ENCODE measurements around the gene ADGRG6.

Gene ADGRG6

DNA sequence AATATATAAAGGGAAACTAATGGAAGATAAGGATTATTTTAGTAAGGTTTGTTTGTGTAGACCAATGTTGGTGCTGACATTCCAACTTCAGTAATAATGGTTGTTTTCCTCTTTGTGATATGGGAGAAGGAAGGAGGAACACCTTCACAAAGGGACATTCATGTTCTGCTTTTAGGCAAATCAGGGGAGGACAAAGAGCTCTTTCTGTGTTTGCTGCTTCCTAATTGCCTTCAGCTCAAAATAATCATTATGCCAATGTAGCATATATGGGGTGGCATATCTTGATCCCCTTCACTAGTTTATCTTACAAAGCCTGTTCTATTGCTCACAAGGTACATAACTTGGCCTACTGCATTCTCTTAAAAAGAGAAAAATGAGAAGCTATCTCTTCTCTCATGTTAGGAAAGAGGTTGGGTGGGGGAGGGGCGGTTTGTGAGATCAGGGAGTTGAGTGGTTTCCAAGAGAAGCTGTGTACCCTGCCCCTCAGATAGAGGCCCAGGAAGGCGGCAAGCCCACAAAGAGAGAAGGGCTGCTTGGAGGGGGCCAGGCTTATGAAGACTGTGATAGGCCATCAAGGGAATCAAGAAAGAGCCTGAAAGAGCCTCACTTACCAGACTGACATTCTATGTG lies 4.7 kb upstream of the ADGRG6 start:
- no peak overlapping the region for H3K4me3 ChIP-seq (replicated peaks; ENCODE audit: low read depth, low read length)
- TF ChIP-seq, protein P1, sequence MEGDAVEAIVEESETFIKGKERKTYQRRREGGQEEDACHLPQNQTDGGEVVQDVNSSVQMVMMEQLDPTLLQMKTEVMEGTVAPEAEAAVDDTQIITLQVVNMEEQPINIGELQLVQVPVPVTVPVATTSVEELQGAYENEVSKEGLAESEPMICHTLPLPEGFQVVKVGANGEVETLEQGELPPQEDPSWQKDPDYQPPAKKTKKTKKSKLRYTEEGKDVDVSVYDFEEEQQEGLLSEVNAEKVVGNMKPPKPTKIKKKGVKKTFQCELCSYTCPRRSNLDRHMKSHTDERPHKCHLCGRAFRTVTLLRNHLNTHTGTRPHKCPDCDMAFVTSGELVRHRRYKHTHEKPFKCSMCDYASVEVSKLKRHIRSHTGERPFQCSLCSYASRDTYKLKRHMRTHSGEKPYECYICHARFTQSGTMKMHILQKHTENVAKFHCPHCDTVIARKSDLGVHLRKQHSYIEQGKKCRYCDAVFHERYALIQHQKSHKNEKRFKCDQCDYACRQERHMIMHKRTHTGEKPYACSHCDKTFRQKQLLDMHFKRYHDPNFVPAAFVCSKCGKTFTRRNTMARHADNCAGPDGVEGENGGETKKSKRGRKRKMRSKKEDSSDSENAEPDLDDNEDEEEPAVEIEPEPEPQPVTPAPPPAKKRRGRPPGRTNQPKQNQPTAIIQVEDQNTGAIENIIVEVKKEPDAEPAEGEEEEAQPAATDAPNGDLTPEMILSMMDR (IDR thresholded peaks at IDR 0.05; ENCODE audit: low read length, missing control alignments), result no peak
- DNase-seq (ENCODE audit: low read depth), result no peak

DNA sequence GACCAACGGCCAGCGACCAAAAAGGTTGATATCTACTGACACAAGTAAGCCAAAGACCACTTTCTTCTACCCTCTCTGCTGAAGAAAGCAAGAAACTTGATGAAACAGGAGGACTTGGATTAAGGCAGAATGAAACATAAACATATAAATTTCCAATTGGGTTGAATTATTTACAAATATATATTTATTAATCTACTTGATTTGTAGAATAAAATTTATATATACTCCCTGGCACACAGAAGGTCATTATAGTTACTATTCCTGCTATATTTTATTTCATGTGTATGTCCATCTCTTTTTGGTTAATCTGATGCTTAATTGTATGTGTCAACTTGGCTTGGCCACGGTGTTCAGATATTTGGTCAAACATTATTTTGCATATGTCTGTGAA lies 4.2 kb upstream of the ADGRG6 start:
- no peak for DNase-seq (ENCODE audit: low read depth)

DNA sequence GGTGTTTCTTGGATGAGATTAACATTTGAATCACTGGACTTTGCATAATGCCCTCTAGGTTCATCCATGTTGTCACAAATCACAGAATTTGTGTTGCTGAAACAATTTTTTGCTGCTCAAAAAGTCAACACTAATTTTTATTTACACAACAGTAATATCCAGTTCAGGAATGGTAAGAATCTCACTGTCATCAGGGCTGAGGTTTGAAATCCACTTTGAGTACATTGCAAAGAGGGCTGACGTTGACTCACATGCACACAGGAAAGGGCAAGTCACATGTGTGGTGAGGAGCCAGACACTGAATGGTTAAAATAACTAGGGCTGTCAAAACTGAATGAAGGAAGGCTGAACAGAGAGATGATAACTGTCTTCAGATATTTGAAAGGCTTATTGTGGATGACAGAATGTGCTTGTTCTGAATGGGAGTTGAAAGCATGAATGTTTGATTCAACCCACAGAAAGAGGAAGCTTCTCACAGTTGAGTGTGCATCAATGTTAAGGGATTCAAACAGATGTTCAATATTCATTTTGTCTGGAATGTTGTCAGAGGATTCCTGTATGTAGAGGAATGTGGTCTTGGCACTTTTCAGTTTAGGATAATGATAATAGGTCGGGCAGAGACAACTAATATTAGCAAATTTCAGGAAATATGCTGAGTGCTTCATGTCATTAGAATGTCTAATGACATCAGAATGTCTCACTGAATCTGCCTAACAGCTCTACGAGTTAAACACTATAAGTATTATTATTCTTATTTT lies 3.6 kb upstream of the ADGRG6 start:
- H3K4me3 ChIP-seq (replicated peaks; ENCODE audit: low read depth, low read length), result no peak overlapping the region
- DNase-seq (ENCODE audit: low read depth), result peak; percentile 85
- TF ChIP-seq, protein P1 (IDR thresholded peaks at IDR 0.05; ENCODE audit: low read length, missing control alignments), result no peak

More for the DNA sequence above, 4.2 kb upstream of the ADGRG6 start:
- no peak overlapping the region for H3K4me3 ChIP-seq (replicated peaks; ENCODE audit: low read depth, low read length)
- TF ChIP-seq, protein P1 (IDR thresholded peaks at IDR 0.05; ENCODE audit: low read length, missing control alignments), result no peak

DNA sequence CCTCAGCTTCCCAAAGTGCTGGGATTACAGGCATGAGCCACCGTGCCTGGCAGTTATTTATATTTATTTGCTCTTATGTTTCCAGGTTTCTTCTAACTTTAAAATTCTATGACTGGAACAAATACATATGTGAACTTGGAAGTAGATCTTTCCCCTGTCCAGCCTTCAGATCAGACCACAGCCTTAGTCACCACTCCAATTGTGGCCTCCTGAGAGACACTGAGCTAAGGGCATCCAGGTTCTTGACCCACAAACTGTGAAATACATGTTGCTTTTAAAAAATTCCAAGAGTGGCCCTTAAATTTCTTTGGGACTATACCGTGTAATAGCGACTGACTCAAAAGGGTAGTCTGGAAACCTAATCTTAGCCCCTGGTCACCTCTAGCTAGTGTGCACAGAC lies 1.5 kb upstream of the ADGRG6 start:
- H3K4me3 ChIP-seq (replicated peaks; ENCODE audit: low read depth, low read length), result no peak overlapping the region
- DNase-seq (ENCODE audit: low read depth), result no peak
- TF ChIP-seq, protein P1 (IDR thresholded peaks at IDR 0.05; ENCODE audit: low read length, missing control alignments), result no peak

DNA sequence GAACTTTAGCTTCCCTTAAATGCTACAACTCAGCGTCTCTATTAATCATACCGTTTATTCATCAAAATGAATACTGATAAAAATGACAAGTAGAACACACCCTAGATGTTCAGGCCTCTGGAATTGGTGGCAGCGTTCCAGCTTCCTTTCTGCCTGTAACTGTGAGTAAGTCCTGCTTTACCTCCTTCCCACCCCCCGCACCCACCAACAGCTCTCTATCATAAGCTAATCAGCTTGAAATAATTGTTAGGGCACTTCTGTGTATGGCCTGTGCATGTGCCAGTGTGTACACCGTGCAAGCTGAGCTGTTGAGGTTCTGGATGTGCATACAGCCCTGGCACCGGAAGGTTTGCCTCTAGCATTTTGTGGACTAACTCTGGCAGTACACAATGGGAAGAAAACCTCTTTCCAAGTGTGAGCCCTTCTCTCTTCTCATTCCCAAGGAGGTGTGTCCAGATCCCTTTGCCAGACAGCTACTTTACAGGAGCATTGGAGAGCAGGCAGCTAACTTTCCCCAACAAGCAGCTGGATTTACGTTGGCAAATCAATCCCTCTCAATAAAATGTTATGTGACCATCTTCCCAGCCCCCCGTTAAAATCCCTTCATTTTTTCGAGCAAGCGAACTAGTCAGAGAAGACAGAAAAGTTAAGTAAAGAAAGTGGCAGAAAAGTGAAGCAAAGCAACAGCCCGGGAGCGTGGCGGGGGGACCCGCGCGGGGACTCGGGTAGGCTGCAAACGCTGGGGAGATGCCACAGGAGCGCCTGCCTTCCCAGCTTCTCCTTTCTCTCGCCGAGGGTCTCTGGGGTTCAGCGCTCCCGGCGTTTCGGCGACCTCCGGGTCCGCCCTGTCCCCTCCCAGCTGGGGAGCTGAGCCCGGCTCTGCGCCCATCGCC lies 803 bp upstream of the ADGRG6 start:
- peak; percentile 81 for DNase-seq (ENCODE audit: low read depth)
- H3K4me3 ChIP-seq (replicated peaks; ENCODE audit: low read depth, low read length), result peak overlapping the region; percentile 66
- TF ChIP-seq, protein P1 (IDR thresholded peaks at IDR 0.05; ENCODE audit: low read length, missing control alignments), result no peak

DNA sequence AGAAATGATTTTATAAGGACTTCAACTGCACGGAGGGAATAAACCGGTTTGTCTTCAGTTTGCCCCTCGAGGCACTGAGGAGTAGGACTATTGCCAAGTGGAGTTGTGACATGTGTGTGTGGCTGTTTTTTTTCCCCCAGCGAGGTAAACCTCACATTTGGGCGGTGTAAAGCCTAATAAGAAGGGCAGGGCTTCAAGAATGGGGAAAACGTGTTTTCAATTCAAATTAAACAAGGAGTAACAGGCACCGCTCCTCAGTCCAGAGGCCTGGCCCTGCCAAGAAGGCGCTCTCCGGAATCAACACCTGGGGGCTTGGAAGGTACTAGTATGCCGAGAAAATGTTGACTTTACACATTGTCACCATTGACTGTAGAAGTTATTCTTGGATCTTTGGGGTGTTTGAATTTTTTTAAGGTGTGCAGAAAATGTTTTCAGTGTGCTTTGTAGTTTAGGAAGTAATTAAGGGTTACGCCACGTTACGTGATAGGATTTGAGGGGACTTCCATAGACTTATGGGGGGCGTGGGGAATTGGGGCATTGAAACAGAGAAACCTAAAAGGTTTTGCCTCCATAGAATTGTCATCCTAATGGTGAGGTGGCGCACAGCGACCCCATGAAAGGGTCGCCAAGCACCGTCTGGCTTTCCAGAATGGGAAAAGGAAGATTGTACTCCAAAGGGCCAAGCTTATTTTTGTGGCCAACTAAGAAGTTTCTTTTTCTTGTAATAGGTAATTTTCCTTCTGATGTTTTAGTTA lies 791 bp downstream of the ADGRG6 start:
- no peak for DNase-seq (ENCODE audit: low read depth)
- H3K4me3 ChIP-seq (replicated peaks; ENCODE audit: low read depth, low read length), result peak overlapping the region; percentile 66
- TF ChIP-seq, protein P1 (IDR thresholded peaks at IDR 0.05; ENCODE audit: low read length, missing control alignments), result no peak

All from fibroblast of pulmonary artery (primary cell).